GM23338 (cell line): ENCODE results near the gene SERPINB6. TPM values are rescaled to one million over a fixed set of nuclear protein-coding genes. Genes with fewer than 3 reads are reported as not detected.
A peak's percentile ranks its signal among the peaks of the same experiment; 100 is the strongest.

ENCODE experiments used
- ATAC-seq: fragments of 200-7000 bp; cut with Tn5 transposase; 3 replicates; pipeline ENCODE4 v1.9.1; 2020
- DNase-seq: peaks from one replicate; pipeline ENCODE4 v3.0.0-alpha.2; 2015; ENCODE audit warnings: low spot score
- H2AFZ ChIP-seq: fragments of 200-600 bp; sonication (generic); 2 replicates; pipeline ENCODE4 v1.8.0; 2016; ENCODE audit warnings: antibody characterized with exemption, mild to moderate bottlenecking, moderate library complexity
- H3F3A ChIP-seq: fragments of 200-600 bp; sonication (generic); replicated peaks from 2 replicates; pipeline ENCODE4 v1.8.0; 2017; ENCODE audit warnings: antibody characterized with exemption, mixed run types, low read depth
- H3K27ac ChIP-seq: fragments of 200-600 bp; sonication (generic); 2 replicates; pipeline ENCODE4 v1.6.1; 2016; ENCODE audit warnings: low read depth
- H3K27me3 ChIP-seq: fragments of 200-600 bp; sonication (generic); 2 replicates; pipeline ENCODE4 v1.8.0; 2016; ENCODE audit warnings: mild to moderate bottlenecking, mixed run types, moderate library complexity; ENCODE audit not compliant: insufficient read depth
- H3K36me3 ChIP-seq: fragments of 200-600 bp; sonication (generic); 2 replicates; pipeline ENCODE4 v1.8.0; 2016; ENCODE audit warnings: mild to moderate bottlenecking; ENCODE audit not compliant: insufficient read depth
- H3K4me1 ChIP-seq: fragments of 200-600 bp; sonication (generic); 2 replicates; pipeline ENCODE4 v1.8.0; 2016; ENCODE audit warnings: mild to moderate bottlenecking, moderate library complexity; ENCODE audit not compliant: insufficient read depth
- H3K4me2 ChIP-seq: fragments of 200-600 bp; sonication (generic); 2 replicates; pipeline ENCODE4 v1.7.1; 2017; ENCODE audit warnings: mixed run types
- H3K4me3 ChIP-seq: fragments of 200-600 bp; sonication (generic); 2 replicates; pipeline ENCODE4 v1.6.1; 2016; ENCODE audit warnings: mixed run types
- H3K79me2 ChIP-seq: fragments of 200-600 bp; sonication (generic); replicated peaks from 2 replicates; pipeline ENCODE4 v1.8.0; 2017; ENCODE audit warnings: mild to moderate bottlenecking; ENCODE audit not compliant: insufficient read depth
- H3K9me2 ChIP-seq: fragments of 200-600 bp; sonication (generic); 2 replicates; pipeline ENCODE4 v1.8.0; 2017; ENCODE audit not compliant: insufficient read depth
- H4K20me1 ChIP-seq: fragments of 200-600 bp; sonication (generic); replicated peaks from 2 replicates; pipeline ENCODE4 v1.8.0; 2017; ENCODE audit warnings: mild to moderate bottlenecking; ENCODE audit not compliant: insufficient read depth
- H3K27ac Mint-ChIP-seq: 2 replicates; pipeline ENCODE4 v1.8.0; 2020; ENCODE audit warnings: inconsistent platforms, mild to moderate bottlenecking, moderate library complexity, mixed read lengths
- H3K27me3 Mint-ChIP-seq: 3 replicates; pipeline ENCODE4 v1.8.0; 2022; ENCODE audit warnings: low read depth, mild to moderate bottlenecking, moderate library complexity, mixed read lengths, inconsistent platforms; ENCODE audit not compliant: insufficient read depth, poor library complexity
- H3K36me3 Mint-ChIP-seq: 3 replicates; pipeline ENCODE4 v1.8.0; 2021; ENCODE audit warnings: low read depth, mild to moderate bottlenecking, inconsistent platforms, moderate library complexity, mixed read lengths
- H3K4me1 Mint-ChIP-seq: 3 replicates; pipeline ENCODE4 v1.8.0; 2020; ENCODE audit warnings: mild to moderate bottlenecking, inconsistent platforms, mixed read lengths
- H3K4me3 Mint-ChIP-seq: 3 replicates; pipeline ENCODE4 v1.8.0; 2021; ENCODE audit warnings: moderate library complexity, mild to moderate bottlenecking, inconsistent platforms, mixed read lengths
- H3K9me3 Mint-ChIP-seq: 3 replicates; pipeline ENCODE4 v1.8.0; 2020; ENCODE audit warnings: moderate library complexity, mild to moderate bottlenecking, inconsistent platforms, mixed read lengths
- CREB1 ChIP-seq: fragments of 250-450 bp; sonication (Bioruptor Pico); IDR thresholded peaks from 2 replicates; pipeline ENCODE4 v1.5.0; 2020; ENCODE audit warnings: low read depth, mild to moderate bottlenecking, moderate library complexity
- CTCF ChIP-seq, 2 experiments: fragments of 200-600 bp in 1 of 2; sonication (generic) in 1 of 2; conservative IDR thresholded peaks; 2 replicates each; pipeline versions ENCODE4 v1.5.1 to v1.6.1; 2016 to 2017; ENCODE audit warnings: antibody characterized with exemption in 2 of 2, low read depth in 2 of 2, mild to moderate bottlenecking in 2 of 2, moderate library complexity in 1 of 2
- EZH2 ChIP-seq: fragments of 200-600 bp; sonication (generic); IDR thresholded peaks from one replicate; pipeline ENCODE4 v1.8.0; 2017; ENCODE audit warnings: antibody characterized with exemption, mild to moderate bottlenecking, low read depth; ENCODE audit not compliant: unreplicated experiment
- EZH2phosphoT487 ChIP-seq: fragments of 200-600 bp; sonication (generic); IDR thresholded peaks from one replicate; pipeline ENCODE4 v1.8.1; 2018; ENCODE audit warnings: antibody characterized with exemption; ENCODE audit not compliant: unreplicated experiment
- JUNB ChIP-seq: IDR thresholded peaks from one replicate; pipeline ENCODE4 v1.6.1; 2016; ENCODE audit warnings: antibody characterized with exemption; ENCODE audit not compliant: unreplicated experiment
- NANOG ChIP-seq: IDR thresholded peaks from 2 replicates; pipeline ENCODE4 v1.6.1; 2016; ENCODE audit warnings: antibody characterized with exemption, borderline replicate concordance
- POLR2AphosphoS5 ChIP-seq: IDR thresholded peaks from 2 replicates; pipeline ENCODE4 v1.6.1; 2016; ENCODE audit warnings: antibody characterized with exemption, low read depth
- STAT1 ChIP-seq: IDR thresholded peaks from one replicate; pipeline ENCODE4 v1.6.1; 2016; ENCODE audit warnings: antibody characterized with exemption; ENCODE audit not compliant: unreplicated experiment
- ZNF114 ChIP-seq: fragments of 250-450 bp; sonication (Bioruptor Pico); IDR thresholded peaks from 2 replicates; pipeline ENCODE4 v1.5.0; 2020; ENCODE audit warnings: mild to moderate bottlenecking, moderate library complexity
- ZNF331 ChIP-seq: fragments of 250-450 bp; sonication (Bioruptor Pico); IDR thresholded peaks from 2 replicates; pipeline ENCODE4 v1.5.0; 2020; ENCODE audit warnings: low read depth, mild to moderate bottlenecking, moderate library complexity
- ZNF462 ChIP-seq: fragments of 250-450 bp; sonication (Bioruptor Pico); IDR thresholded peaks from 2 replicates; pipeline ENCODE4 v1.5.0; 2020; ENCODE audit warnings: mild to moderate bottlenecking, moderate library complexity
- polyA plus RNA-seq: library from polyadenylated mRNA; unstranded; fragments of >200 nt; fragmentation: Nextera tagmentation; extraction: Ambion mirVana; gene quantifications from 2 replicates; pipeline ENCODE4 v1.2.1, GENCODE V29; 2016
- total RNA-seq: library from RNA; depleted of rRNA; stranded (reverse); fragments of >200 nt; shearing (Covaris generic); gene quantifications from 2 replicates; pipeline ENCODE4 v1.2.3, GENCODE V29; 2014
- TF ChIP-seq, protein P1 (sequence below): IDR thresholded peaks from one replicate; pipeline ENCODE4 v1.6.1; 2018; ENCODE audit warnings: antibody characterized with exemption; ENCODE audit not compliant: unreplicated experiment
- TF ChIP-seq, protein P2 (sequence below): IDR thresholded peaks from 2 replicates; pipeline ENCODE4 v1.6.1; 2016; ENCODE audit warnings: antibody characterized with exemption

SERPINB6 gene
- total and polyA plus RNA-seq, 2 experiments from 2014 or later, result 25.9 to 38.5 TPM

DNA sequence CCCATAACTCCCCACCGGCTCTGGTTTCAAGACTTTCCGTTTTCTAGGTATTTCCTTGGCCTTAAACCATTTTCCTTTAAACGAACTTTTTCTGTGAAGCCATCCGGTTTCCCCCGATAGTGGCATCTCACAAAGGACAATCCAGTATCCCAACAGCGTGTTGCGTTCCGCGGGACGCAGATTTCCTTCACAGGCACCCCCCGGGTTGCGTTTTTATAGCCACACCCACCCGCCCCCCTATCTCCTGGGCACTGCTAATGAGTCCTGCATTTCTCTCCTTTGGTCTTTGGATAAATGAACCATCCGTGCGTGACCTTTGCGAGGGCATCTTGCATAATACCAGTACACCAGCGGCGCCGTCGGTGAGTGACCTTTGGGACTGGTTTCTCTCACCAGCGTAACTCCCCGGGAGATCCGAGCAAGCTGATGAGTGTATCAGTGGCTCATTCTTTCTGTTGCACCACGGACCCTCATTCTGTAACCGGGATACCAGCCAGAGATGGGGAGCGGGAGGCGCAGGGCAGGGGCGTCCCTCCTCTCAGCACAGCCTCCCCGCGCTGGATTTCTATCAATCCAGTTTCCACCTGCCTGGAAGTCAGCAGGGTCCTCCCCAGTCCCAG lies 27.7 kb upstream of the SERPINB6 start:
- Mint-ChIP-seq H3K36me3 (peaks cover 28% of the 10 kb centered on the region), H3K27ac (no peak overlapping the region; the same call in 1 of the 2 replicates), H3K4me1 (peaks cover 25% of the 10 kb centered on the region; the same call in 2 of the 3 replicates), H3K4me3 (peak overlapping the region; percentile 78), H3K27me3 (peaks cover 3% of the 10 kb centered on the region), H3K9me3 (no peaks in the 10 kb centered on the region)
- TF ChIP-seq NANOG, result no peak
- TF ChIP-seq CREB1, result no peak
- no peak; the same call in 1 of the 2 replicates for TF ChIP-seq POLR2AphosphoS5
- TF ChIP-seq EZH2, result no peak
- TF ChIP-seq, protein P1, sequence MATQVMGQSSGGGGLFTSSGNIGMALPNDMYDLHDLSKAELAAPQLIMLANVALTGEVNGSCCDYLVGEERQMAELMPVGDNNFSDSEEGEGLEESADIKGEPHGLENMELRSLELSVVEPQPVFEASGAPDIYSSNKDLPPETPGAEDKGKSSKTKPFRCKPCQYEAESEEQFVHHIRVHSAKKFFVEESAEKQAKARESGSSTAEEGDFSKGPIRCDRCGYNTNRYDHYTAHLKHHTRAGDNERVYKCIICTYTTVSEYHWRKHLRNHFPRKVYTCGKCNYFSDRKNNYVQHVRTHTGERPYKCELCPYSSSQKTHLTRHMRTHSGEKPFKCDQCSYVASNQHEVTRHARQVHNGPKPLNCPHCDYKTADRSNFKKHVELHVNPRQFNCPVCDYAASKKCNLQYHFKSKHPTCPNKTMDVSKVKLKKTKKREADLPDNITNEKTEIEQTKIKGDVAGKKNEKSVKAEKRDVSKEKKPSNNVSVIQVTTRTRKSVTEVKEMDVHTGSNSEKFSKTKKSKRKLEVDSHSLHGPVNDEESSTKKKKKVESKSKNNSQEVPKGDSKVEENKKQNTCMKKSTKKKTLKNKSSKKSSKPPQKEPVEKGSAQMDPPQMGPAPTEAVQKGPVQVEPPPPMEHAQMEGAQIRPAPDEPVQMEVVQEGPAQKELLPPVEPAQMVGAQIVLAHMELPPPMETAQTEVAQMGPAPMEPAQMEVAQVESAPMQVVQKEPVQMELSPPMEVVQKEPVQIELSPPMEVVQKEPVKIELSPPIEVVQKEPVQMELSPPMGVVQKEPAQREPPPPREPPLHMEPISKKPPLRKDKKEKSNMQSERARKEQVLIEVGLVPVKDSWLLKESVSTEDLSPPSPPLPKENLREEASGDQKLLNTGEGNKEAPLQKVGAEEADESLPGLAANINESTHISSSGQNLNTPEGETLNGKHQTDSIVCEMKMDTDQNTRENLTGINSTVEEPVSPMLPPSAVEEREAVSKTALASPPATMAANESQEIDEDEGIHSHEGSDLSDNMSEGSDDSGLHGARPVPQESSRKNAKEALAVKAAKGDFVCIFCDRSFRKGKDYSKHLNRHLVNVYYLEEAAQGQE, result no peak
- no peak for TF ChIP-seq JUNB
- no peak for TF ChIP-seq STAT1
- no peak for TF ChIP-seq ZNF114 (CRISPR knock-in tag)
- no peak for TF ChIP-seq ZNF462 (CRISPR knock-in tag)
- TF ChIP-seq, protein P2, sequence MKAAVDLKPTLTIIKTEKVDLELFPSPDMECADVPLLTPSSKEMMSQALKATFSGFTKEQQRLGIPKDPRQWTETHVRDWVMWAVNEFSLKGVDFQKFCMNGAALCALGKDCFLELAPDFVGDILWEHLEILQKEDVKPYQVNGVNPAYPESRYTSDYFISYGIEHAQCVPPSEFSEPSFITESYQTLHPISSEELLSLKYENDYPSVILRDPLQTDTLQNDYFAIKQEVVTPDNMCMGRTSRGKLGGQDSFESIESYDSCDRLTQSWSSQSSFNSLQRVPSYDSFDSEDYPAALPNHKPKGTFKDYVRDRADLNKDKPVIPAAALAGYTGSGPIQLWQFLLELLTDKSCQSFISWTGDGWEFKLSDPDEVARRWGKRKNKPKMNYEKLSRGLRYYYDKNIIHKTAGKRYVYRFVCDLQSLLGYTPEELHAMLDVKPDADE, result no peak
- no peak for TF ChIP-seq CTCF (conservative IDR thresholded peaks at IDR 0.05; ENCODE audit: low read depth in 2 of 2)
- TF ChIP-seq EZH2phosphoT487, result no peak
- no peak for TF ChIP-seq ZNF331 (CRISPR knock-in tag)
- Histone ChIP-seq H3F3A (0 out of 2 replicates have a peak, but pooled peaks cover 6% of the 10 kb centered on the region), H3K4me3 (peak overlapping the region; percentile 97), H4K20me1 (no peaks in the 10 kb centered on the region; the same call in 1 of the 2 replicates), H3K27me3 (0 out of 2 replicates have a peak, but pooled peaks cover 5% of the 10 kb centered on the region), H3K4me2 (peak overlapping the region; percentile 99), H3K9me2 (no peaks in the 10 kb centered on the region), H2AFZ (peak overlapping the region; percentile 85), H3K27ac (peak overlapping the region; percentile 88; the same call in 1 of the 2 replicates), H3K36me3 (no peaks in the 10 kb centered on the region), H3K79me2 (peaks cover 25% of the 10 kb centered on the region), H3K4me1 (peaks cover 20% of the 10 kb centered on the region)
- ATAC-seq (peak; percentile 1; the same call in 2 of the 3 replicates), DNase-seq (peak; percentile 39)
